Trophoblast cell (in vitro differentiated cells and primary cell): ENCODE measurements around the gene APELA.
A peak's percentile ranks its signal among the peaks of the same experiment; 100 is the strongest.

Experiments
- DNase-seq, 2 donors: peaks; one replicate each; pipeline ENCODE4 v3.0.0-alpha.2; 2016
- H2AFZ ChIP-seq: 2 replicates; pipeline ENCODE4 v1.6.1; 2013; ENCODE audit warnings: low read length, moderate library complexity, mild to moderate bottlenecking; ENCODE audit not compliant: insufficient read depth, poor library complexity
- H2AK5ac ChIP-seq: 2 replicates; pipeline ENCODE4 v1.6.1; 2013; ENCODE audit warnings: mild to moderate bottlenecking, low read length
- H2BK120ac ChIP-seq: 2 replicates; pipeline ENCODE4 v1.6.1; 2013; ENCODE audit warnings: low read length, mild to moderate bottlenecking, moderate library complexity; ENCODE audit not compliant: insufficient read depth, poor library complexity
- H2BK12ac ChIP-seq: 2 replicates; pipeline ENCODE4 v1.6.1; 2013; ENCODE audit warnings: mild to moderate bottlenecking, low read length, moderate library complexity
- H2BK5ac ChIP-seq: 2 replicates; pipeline ENCODE4 v1.6.1; 2013; ENCODE audit warnings: low read length, low read depth, moderate library complexity, mild to moderate bottlenecking; ENCODE audit not compliant: poor library complexity
- H3K14ac ChIP-seq: 2 replicates; pipeline ENCODE4 v1.6.1; 2013; ENCODE audit warnings: mild to moderate bottlenecking, low read length
- H3K18ac ChIP-seq: 2 replicates; pipeline ENCODE4 v1.6.1; 2013; ENCODE audit warnings: mild to moderate bottlenecking, low read length
- H3K23ac ChIP-seq: 2 replicates; pipeline ENCODE4 v1.6.1; 2013; ENCODE audit warnings: low read length
- H3K27ac ChIP-seq: 2 replicates; pipeline ENCODE4 v1.5.1; 2013; ENCODE audit warnings: low read depth, mild to moderate bottlenecking, inconsistent platforms, low read length, moderate library complexity
- H3K27me3 ChIP-seq: 2 replicates; pipeline ENCODE4 v1.6.1; 2013; ENCODE audit warnings: inconsistent platforms, mild to moderate bottlenecking, low read length, moderate library complexity; ENCODE audit not compliant: insufficient read depth
- H3K36me3 ChIP-seq, 2 experiments: 1 replicate in 1 of 2; 2 replicates in 1 of 2; pipeline ENCODE4 v1.6.1; 2013; ENCODE audit warnings: low read length in 2 of 2, mild to moderate bottlenecking in 2 of 2, moderate library complexity in 1 of 2; ENCODE audit not compliant: insufficient read depth in 2 of 2, control insufficient read depth in 1 of 2
- H3K4ac ChIP-seq: 2 replicates; pipeline ENCODE4 v1.6.1; 2013; ENCODE audit warnings: low read depth, mild to moderate bottlenecking, low read length, moderate library complexity
- H3K4me1 ChIP-seq, 2 experiments: 1 replicate in 1 of 2; 2 replicates in 1 of 2; pipeline ENCODE4 v1.6.1; 2013; ENCODE audit warnings: low read length in 2 of 2, mild to moderate bottlenecking in 2 of 2, moderate library complexity in 1 of 2; ENCODE audit not compliant: insufficient read depth in 2 of 2, control insufficient read depth in 1 of 2
- H3K4me2 ChIP-seq: 2 replicates; pipeline ENCODE4 v1.6.1; 2013; ENCODE audit warnings: inconsistent platforms, mild to moderate bottlenecking, low read length, moderate library complexity
- H3K4me3 ChIP-seq: 2 replicates; pipeline ENCODE4 v1.5.1; 2013; ENCODE audit warnings: mild to moderate bottlenecking, low read depth, low read length, inconsistent platforms
- H3K79me1 ChIP-seq: one replicate; pipeline ENCODE4 v1.6.1; 2013; ENCODE audit warnings: low read length
- H3K79me2 ChIP-seq: 2 replicates; pipeline ENCODE4 v1.6.1; 2013; ENCODE audit warnings: low read length, mild to moderate bottlenecking; ENCODE audit not compliant: control insufficient read depth, insufficient read depth, poor library complexity
- H3K9ac ChIP-seq: 2 replicates; pipeline ENCODE4 v1.6.1; 2013; ENCODE audit warnings: mild to moderate bottlenecking, low read length
- H3K9me3 ChIP-seq: 2 replicates; pipeline ENCODE4 v1.6.1; 2013; ENCODE audit warnings: low read depth, mild to moderate bottlenecking, control low read depth, inconsistent platforms, low read length; ENCODE audit not compliant: insufficient read depth
- H4K12ac ChIP-seq: 2 replicates; pipeline ENCODE4 v1.6.1; 2013; ENCODE audit warnings: low read depth, mild to moderate bottlenecking, low read length, moderate library complexity
- H4K8ac ChIP-seq: 2 replicates; pipeline ENCODE4 v1.6.1; 2013; ENCODE audit warnings: low read depth, mild to moderate bottlenecking, low read length, moderate library complexity
- H4K91ac ChIP-seq: one replicate; pipeline ENCODE4 v1.6.1; 2013; ENCODE audit warnings: low read depth, mild to moderate bottlenecking, low read length, moderate library complexity
- WGBS: extraction: QIAGEN DNeasy Blood & Tissue Kit; methylation state at CpG from one replicate; pipeline ENCODE4 v1.1.7; 2013; ENCODE audit warnings: missing lambda C conversion rate; ENCODE audit not compliant: insufficient read length, insufficient coverage; ENCODE audit errors: extremely low coverage; 5-methylcytosine and 5-hydroxymethylcytosine counted together

Gene APELA

GRCh38 chr4:164872481-164872880 is 4.5 kb upstream of the APELA start:
- H3K4me2 ChIP-seq: no peak overlapping the region
- no peak overlapping the region for H4K91ac ChIP-seq
- no peak overlapping the region for H2BK12ac ChIP-seq
- no peak overlapping the region for H2AFZ ChIP-seq
- no peak overlapping the region for H3K4me3 ChIP-seq
- no peak overlapping the region for H2BK120ac ChIP-seq
- DNase-seq: no peak
- H3K36me3 ChIP-seq: no peaks in the 10 kb centered on the region
- H2AK5ac ChIP-seq: no peak overlapping the region
- no peak overlapping the region for H3K27ac ChIP-seq
- H3K79me1 ChIP-seq: no peaks in the 10 kb centered on the region
- H3K23ac ChIP-seq: no peak overlapping the region
- no peaks in the 10 kb centered on the region for H3K79me2 ChIP-seq
- no peak overlapping the region for H3K18ac ChIP-seq
- peaks cover 0 to 2% of the 10 kb centered on the region in 2 experiments for H3K4me1 ChIP-seq
- no peak overlapping the region for H4K12ac ChIP-seq
- H3K9me3 ChIP-seq: no peaks in the 10 kb centered on the region
- no peak overlapping the region for H3K9ac ChIP-seq
- H4K8ac ChIP-seq: no peak overlapping the region
- no peak overlapping the region for H2BK5ac ChIP-seq
- no CpG with 5 or more reads among the region's 3 CpGs for WGBS
- H3K4ac ChIP-seq: no peak overlapping the region
- H3K14ac ChIP-seq: no peak overlapping the region
- no peaks in the 10 kb centered on the region for H3K27me3 ChIP-seq

GRCh38 chr4:164874789-164875188 is 2.2 kb upstream of the APELA start:
- DNase-seq: no peak

GRCh38 chr4:164880489-164881262 is 3.7 kb downstream of the APELA start:
- Histone ChIP-seq H3K27me3 (no peaks in the 10 kb centered on the region), H4K8ac (no peak overlapping the region), H2AFZ (no peak overlapping the region), H3K9ac (no peak overlapping the region), H3K4ac (no peak overlapping the region), H3K79me1 (no peaks in the 10 kb centered on the region), H3K4me3 (no peak overlapping the region), H3K4me2 (no peak overlapping the region), H3K14ac (no peak overlapping the region), H2BK5ac (no peak overlapping the region), H3K27ac (no peak overlapping the region), H3K79me2 (no peaks in the 10 kb centered on the region), H3K9me3 (no peaks in the 10 kb centered on the region), H2BK12ac (no peak overlapping the region), H2BK120ac (no peak overlapping the region), H3K23ac (no peak overlapping the region), H4K91ac (no peak overlapping the region), H3K18ac (no peak overlapping the region), H3K36me3 (no peaks in the 10 kb centered on the region), H2AK5ac (no peak overlapping the region), H3K4me1 (no peaks in the 10 kb centered on the region), H4K12ac (no peak overlapping the region)
- WGBS: no CpG with 5 or more reads among the region's 1 CpG
- peak in 1 of 2 donors; percentile 56 for DNase-seq

More at GRCh38 chr4:164874789-164875188, 2.2 kb upstream of the APELA start:
- no CpG with 5 or more reads among the region's 3 CpGs for whole genome bisulfite sequencing
- Histone ChIP-seq H2AK5ac (no peak overlapping the region), H3K4me1 (peaks cover 0 to 2% of the 10 kb centered on the region in 2 experiments), H4K91ac (no peak overlapping the region), H3K23ac (no peak overlapping the region), H3K4me3 (no peak overlapping the region), H2BK12ac (no peak overlapping the region), H2BK120ac (no peak overlapping the region), H3K9me3 (no peaks in the 10 kb centered on the region), H4K12ac (no peak overlapping the region), H3K27me3 (no peaks in the 10 kb centered on the region), H3K79me1 (no peaks in the 10 kb centered on the region), H3K18ac (no peak overlapping the region), H3K36me3 (no peaks in the 10 kb centered on the region), H3K4me2 (peak overlapping the region; percentile 27), H4K8ac (peak overlapping the region; percentile 43), H3K14ac (no peak overlapping the region), H3K9ac (no peak overlapping the region), H2AFZ (no peak overlapping the region), H3K79me2 (no peaks in the 10 kb centered on the region), H2BK5ac (no peak overlapping the region), H3K4ac (no peak overlapping the region), H3K27ac (no peak overlapping the region)

GRCh38 chr4:164888096-164888715 is 11.2 kb downstream of the APELA start:
- no CpG with 5 or more reads among the region's 1 CpG for WGBS
- H2BK5ac ChIP-seq: no peak overlapping the region
- no peak overlapping the region for H2BK12ac ChIP-seq
- H3K4ac ChIP-seq: no peak overlapping the region
- no peaks in the 10 kb centered on the region for H3K79me1 ChIP-seq
- no peak overlapping the region for H3K4me2 ChIP-seq
- no peak overlapping the region for H2BK120ac ChIP-seq
- H4K12ac ChIP-seq: no peak overlapping the region
- H3K23ac ChIP-seq: no peak overlapping the region
- H3K36me3 ChIP-seq: no peaks in the 10 kb centered on the region
- H4K8ac ChIP-seq: no peak overlapping the region
- H3K79me2 ChIP-seq: no peaks in the 10 kb centered on the region
- no peak overlapping the region for H3K14ac ChIP-seq
- no peak overlapping the region for H3K4me3 ChIP-seq
- no peak overlapping the region for H2AFZ ChIP-seq
- H3K4me1 ChIP-seq: no peaks in the 10 kb centered on the region
- DNase-seq: no peak
- no peak overlapping the region for H3K9ac ChIP-seq
- no peak overlapping the region for H2AK5ac ChIP-seq
- H3K18ac ChIP-seq: no peak overlapping the region
- no peak overlapping the region for H4K91ac ChIP-seq
- H3K27ac ChIP-seq: no peak overlapping the region
- H3K9me3 ChIP-seq: no peaks in the 10 kb centered on the region
- no peaks in the 10 kb centered on the region for H3K27me3 ChIP-seq
